ENCODE results near the gene MICALL1.

DNA sequence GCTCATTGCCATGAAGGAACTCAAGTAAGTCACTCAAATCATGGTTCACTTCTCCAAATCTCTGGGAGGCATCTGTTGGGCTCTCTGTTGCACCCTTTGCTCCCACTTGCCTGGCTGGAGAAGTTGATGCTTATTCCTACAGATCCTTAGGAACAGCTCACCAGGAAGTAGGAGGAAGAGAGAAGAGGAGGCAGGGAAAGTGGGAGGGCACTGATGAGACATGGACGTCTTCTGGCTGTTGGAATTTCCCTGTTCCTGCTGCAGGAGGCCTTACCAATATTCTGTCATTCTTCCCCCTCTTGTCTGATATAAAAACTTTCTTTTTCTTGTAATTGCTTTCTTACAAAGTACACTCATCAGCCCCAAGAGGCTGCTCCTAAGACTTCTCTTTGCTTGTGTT is 61.0 kb downstream of the MICALL1 start:
- TF ChIP-seq, protein P1, sequence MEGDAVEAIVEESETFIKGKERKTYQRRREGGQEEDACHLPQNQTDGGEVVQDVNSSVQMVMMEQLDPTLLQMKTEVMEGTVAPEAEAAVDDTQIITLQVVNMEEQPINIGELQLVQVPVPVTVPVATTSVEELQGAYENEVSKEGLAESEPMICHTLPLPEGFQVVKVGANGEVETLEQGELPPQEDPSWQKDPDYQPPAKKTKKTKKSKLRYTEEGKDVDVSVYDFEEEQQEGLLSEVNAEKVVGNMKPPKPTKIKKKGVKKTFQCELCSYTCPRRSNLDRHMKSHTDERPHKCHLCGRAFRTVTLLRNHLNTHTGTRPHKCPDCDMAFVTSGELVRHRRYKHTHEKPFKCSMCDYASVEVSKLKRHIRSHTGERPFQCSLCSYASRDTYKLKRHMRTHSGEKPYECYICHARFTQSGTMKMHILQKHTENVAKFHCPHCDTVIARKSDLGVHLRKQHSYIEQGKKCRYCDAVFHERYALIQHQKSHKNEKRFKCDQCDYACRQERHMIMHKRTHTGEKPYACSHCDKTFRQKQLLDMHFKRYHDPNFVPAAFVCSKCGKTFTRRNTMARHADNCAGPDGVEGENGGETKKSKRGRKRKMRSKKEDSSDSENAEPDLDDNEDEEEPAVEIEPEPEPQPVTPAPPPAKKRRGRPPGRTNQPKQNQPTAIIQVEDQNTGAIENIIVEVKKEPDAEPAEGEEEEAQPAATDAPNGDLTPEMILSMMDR (IDR thresholded peaks at IDR 0.05), result no peak
- no peak for TF ChIP-seq POLR2A (IDR thresholded peaks at IDR 0.05)
